Transverse colon (tissue), 3 donors: ENCODE results near the gene CES3.

Experiments
- CTCF ChIP-seq, 5 experiments: fragments of 200-600 bp in 3 of 5; fragments of 450-650 bp in 2 of 5; sonication (generic) in 3 of 5; IDR thresholded peaks; 1 replicate in 2 of 5; 2 replicates in 3 of 5; pipeline ENCODE4 v1.5.1; 2016 to 2017; ENCODE audit warnings: antibody characterized with exemption in 5 of 5, inconsistent platforms in 3 of 5, mild to moderate bottlenecking in 2 of 5, moderate library complexity in 1 of 5
- POLR2A ChIP-seq: fragments of 450-650 bp; IDR thresholded peaks from one replicate; pipeline ENCODE4 v1.6.1; 2016; ENCODE audit warnings: antibody characterized with exemption, mild to moderate bottlenecking, moderate library complexity

DNA sequence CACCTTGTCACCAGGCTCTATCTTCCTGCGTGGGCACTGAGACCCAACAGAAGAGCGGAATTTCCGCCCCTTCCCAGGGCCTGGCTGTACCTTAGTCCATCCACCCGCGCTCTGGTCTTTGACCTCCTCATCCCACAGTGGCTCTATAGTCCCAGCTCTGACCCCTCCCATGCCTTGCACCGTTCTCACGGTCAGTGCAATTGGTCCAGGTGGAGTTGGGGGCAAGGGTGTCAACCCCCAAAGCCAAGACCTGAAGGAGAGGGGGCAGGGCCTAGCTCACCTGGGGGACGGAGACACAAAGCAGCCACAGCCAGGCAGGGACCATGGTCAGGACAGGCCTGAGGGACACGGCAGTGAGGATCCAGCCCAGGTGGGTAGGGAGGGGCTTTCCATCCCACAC lies 43.3 kb upstream of the CES3 start:
- TF ChIP-seq CTCF (IDR thresholded peaks at IDR 0.05) (no peak), POLR2A (no peak)
